ENCODE measurements around the gene NSUN5. TPM values are rescaled to one million over a fixed set of nuclear protein-coding genes. Genes with fewer than 3 reads are reported as not detected.
"Not testable (repeated sequence)": the region's sequence is repeated elsewhere in the genome, so short reads cannot be mapped to it uniquely, and the experiment has no call there.

The NSUN5 gene
- total and polyA plus RNA-seq, 2 experiments from 2014 or later, result 22.6 to 30.6 TPM

- TF ChIP-seq EZH2 (IDR thresholded peaks at IDR 0.05; ENCODE audit: borderline replicate concordance), result no peak
- no peak for TF ChIP-seq EZH2phosphoT487 (IDR thresholded peaks at IDR 0.05; ENCODE audit: low read depth, severe bottlenecking, unreplicated experiment)
- TF ChIP-seq, protein P1, sequence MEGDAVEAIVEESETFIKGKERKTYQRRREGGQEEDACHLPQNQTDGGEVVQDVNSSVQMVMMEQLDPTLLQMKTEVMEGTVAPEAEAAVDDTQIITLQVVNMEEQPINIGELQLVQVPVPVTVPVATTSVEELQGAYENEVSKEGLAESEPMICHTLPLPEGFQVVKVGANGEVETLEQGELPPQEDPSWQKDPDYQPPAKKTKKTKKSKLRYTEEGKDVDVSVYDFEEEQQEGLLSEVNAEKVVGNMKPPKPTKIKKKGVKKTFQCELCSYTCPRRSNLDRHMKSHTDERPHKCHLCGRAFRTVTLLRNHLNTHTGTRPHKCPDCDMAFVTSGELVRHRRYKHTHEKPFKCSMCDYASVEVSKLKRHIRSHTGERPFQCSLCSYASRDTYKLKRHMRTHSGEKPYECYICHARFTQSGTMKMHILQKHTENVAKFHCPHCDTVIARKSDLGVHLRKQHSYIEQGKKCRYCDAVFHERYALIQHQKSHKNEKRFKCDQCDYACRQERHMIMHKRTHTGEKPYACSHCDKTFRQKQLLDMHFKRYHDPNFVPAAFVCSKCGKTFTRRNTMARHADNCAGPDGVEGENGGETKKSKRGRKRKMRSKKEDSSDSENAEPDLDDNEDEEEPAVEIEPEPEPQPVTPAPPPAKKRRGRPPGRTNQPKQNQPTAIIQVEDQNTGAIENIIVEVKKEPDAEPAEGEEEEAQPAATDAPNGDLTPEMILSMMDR (IDR thresholded peaks at IDR 0.05; ENCODE audit: poor library complexity), result no peak
- Histone ChIP-seq H3K27me3 (no peaks in the 10 kb centered on the region), H3K9me3 (ENCODE audit: low read depth) (no peaks in the 10 kb centered on the region), H2AFZ (no peak overlapping the region), H3K27ac (no peak overlapping the region), H3K79me2 (peaks cover 3% of the 10 kb centered on the region), H3K4me2 (no peak overlapping the region), H3K9me2 (replicated peaks; ENCODE audit: insufficient read depth) (no peaks in the 10 kb centered on the region), H3K4me1 (ENCODE audit: insufficient read depth) (peaks cover 5% of the 10 kb centered on the region), H4K20me1 (ENCODE audit: insufficient read depth, poor library complexity, severe bottlenecking) (no peaks in the 10 kb centered on the region), H3K4me3 (no peak overlapping the region), H3K36me3 (replicated peaks; ENCODE audit: insufficient read depth, low read depth) (no peaks in the 10 kb centered on the region)
- 81% methylated on average over 4 of the region's 4 CpGs for WGBS (ENCODE audit: low lambda C conversion rate, missing lambda C conversion rate)
- DNase-seq (ENCODE audit: low spot score), result no peak
Observed at GRCh38 chr7:73313521-73313906, 4.9 kb upstream of the NSUN5 start.

GRCh38 chr7:73312831-73313520 lies 4.3 kb upstream of the NSUN5 start:
- Histone ChIP-seq H3K4me1 (ENCODE audit: insufficient read depth) (peaks cover 6% of the 10 kb centered on the region), H3K9me2 (replicated peaks; ENCODE audit: insufficient read depth) (no peaks in the 10 kb centered on the region), H2AFZ (no peak overlapping the region), H3K27ac (no peak overlapping the region), H3K9me3 (ENCODE audit: low read depth) (no peaks in the 10 kb centered on the region), H3K4me2 (no peak overlapping the region), H3K36me3 (replicated peaks; ENCODE audit: insufficient read depth, low read depth) (no peaks in the 10 kb centered on the region), H4K20me1 (ENCODE audit: insufficient read depth, poor library complexity, severe bottlenecking) (no peaks in the 10 kb centered on the region), H3K79me2 (peaks cover 4% of the 10 kb centered on the region), H3K4me3 (no peak overlapping the region), H3K27me3 (no peaks in the 10 kb centered on the region)
- no peak for DNase-seq (ENCODE audit: low spot score)
- 96% methylated on average over 39 of the region's 48 CpGs for WGBS (ENCODE audit: low lambda C conversion rate, missing lambda C conversion rate)
- TF ChIP-seq, protein P1 (IDR thresholded peaks at IDR 0.05; ENCODE audit: poor library complexity), result no peak
- no peak for TF ChIP-seq EZH2phosphoT487 (IDR thresholded peaks at IDR 0.05; ENCODE audit: low read depth, severe bottlenecking, unreplicated experiment)
- no peak for TF ChIP-seq EZH2 (IDR thresholded peaks at IDR 0.05; ENCODE audit: borderline replicate concordance)

GRCh38 chr7:73311421-73311820 lies 2.8 kb upstream of the NSUN5 start:
- not testable (repeated sequence) for H3K79me2 ChIP-seq; H3K9me2 ChIP-seq (replicated peaks; ENCODE audit: insufficient read depth); H4K20me1 ChIP-seq (ENCODE audit: insufficient read depth, poor library complexity, severe bottlenecking); H3K4me1 ChIP-seq (ENCODE audit: insufficient read depth); H2AFZ ChIP-seq; DNase-seq (ENCODE audit: low spot score); H3K9me3 ChIP-seq (ENCODE audit: low read depth); H3K4me3 ChIP-seq; H3K27me3 ChIP-seq; H3K4me2 ChIP-seq; H3K36me3 ChIP-seq (replicated peaks; ENCODE audit: insufficient read depth, low read depth); H3K27ac ChIP-seq
- 92% methylated on average over 7 of the region's 7 CpGs for WGBS (ENCODE audit: low lambda C conversion rate, missing lambda C conversion rate)

- TF ChIP-seq EZH2phosphoT487 (IDR thresholded peaks at IDR 0.05; ENCODE audit: low read depth, severe bottlenecking, unreplicated experiment) (no peak), EZH2 (IDR thresholded peaks at IDR 0.05; ENCODE audit: borderline replicate concordance) (no peak)
- TF ChIP-seq, protein P1 (IDR thresholded peaks at IDR 0.05; ENCODE audit: poor library complexity), result no peak
- peaks cover 8% of the 10 kb centered on the region for H3K79me2 ChIP-seq
- H3K9me3 ChIP-seq (ENCODE audit: low read depth), result no peaks in the 10 kb centered on the region
- no peaks in the 10 kb centered on the region for H3K36me3 ChIP-seq (replicated peaks; ENCODE audit: insufficient read depth, low read depth)
- H4K20me1 ChIP-seq (ENCODE audit: insufficient read depth, poor library complexity, severe bottlenecking), result no peaks in the 10 kb centered on the region
- DNase-seq (ENCODE audit: low spot score), result peak; percentile 36
- H3K4me2 ChIP-seq, result peak overlapping the region; percentile 91
- H2AFZ ChIP-seq, result peak overlapping the region; percentile 90
- H3K27me3 ChIP-seq, result no peaks in the 10 kb centered on the region
- 14% methylated on average over 31 of the region's 43 CpGs for WGBS (ENCODE audit: low lambda C conversion rate, missing lambda C conversion rate)
- H3K9me2 ChIP-seq (replicated peaks; ENCODE audit: insufficient read depth), result no peaks in the 10 kb centered on the region
- H3K4me3 ChIP-seq, result peak overlapping the region; percentile 75
- H3K4me1 ChIP-seq (ENCODE audit: insufficient read depth), result peaks cover 8% of the 10 kb centered on the region
- H3K27ac ChIP-seq, result peak overlapping the region; percentile 53
Observed at GRCh38 chr7:73308074-73308664, 457 bp downstream of the NSUN5 start.
